Uterus (tissue), 4 donors: ENCODE results near the gene DOLK. TPM values are rescaled to one million over a fixed set of nuclear protein-coding genes. Genes with fewer than 3 reads are reported as not detected.

Source experiments
- DNase-seq, 2 donors: peaks; one replicate each; pipeline ENCODE4 v3.0.0-alpha.2; 2019 to 2020
- H3K27ac ChIP-seq, 2 donors: fragments of 200-600 bp; sonication (generic); 1 replicate in 1 of 2; 2 replicates in 1 of 2; pipeline ENCODE4 v1.5.1; 2016 to 2018
- H3K27me3 ChIP-seq, 2 donors: fragments of 200-600 bp; sonication (generic); one replicate each; pipeline ENCODE4 v1.5.1; 2018 to 2019; ENCODE audit warnings: control low read depth in 1 of 2
- H3K36me3 ChIP-seq, 2 donors: fragments of 200-600 bp; sonication (generic); one replicate each; pipeline ENCODE4 v1.5.1; 2019; ENCODE audit warnings: control low read depth in 1 of 2
- H3K4me1 ChIP-seq, 2 donors: fragments of 200-600 bp; sonication (generic); one replicate each; pipeline ENCODE4 v1.5.1; 2018 to 2019; ENCODE audit warnings: control low read depth in 1 of 2
- H3K4me3 ChIP-seq, 2 donors: fragments of 200-600 bp; sonication (generic); 1 replicate in 1 of 2; 2 replicates in 1 of 2; pipeline ENCODE4 v1.5.1; 2018 to 2019; ENCODE audit warnings: mild to moderate bottlenecking in 1 of 2
- H3K9me3 ChIP-seq, 2 donors: fragments of 200-600 bp; sonication (generic); one replicate each; pipeline ENCODE4 v1.5.1; 2019; ENCODE audit warnings: control low read depth in 1 of 2
- CTCF ChIP-seq, 4 experiments: fragments of 200-600 bp in 2 of 4; fragments of 450-650 bp in 2 of 4; sonication (generic) in 2 of 4; IDR thresholded peaks; one replicate each; pipeline ENCODE4 v1.5.1; 2016 to 2019; ENCODE audit warnings: antibody characterized with exemption in 4 of 4, mild to moderate bottlenecking in 2 of 4, moderate library complexity in 1 of 4
- POLR2A ChIP-seq, 2 donors: fragments of 450-650 bp; IDR thresholded peaks; one replicate each; pipeline ENCODE4 v1.6.1; 2016; ENCODE audit warnings: antibody characterized with exemption in 2 of 2, mild to moderate bottlenecking in 1 of 2, moderate library complexity in 1 of 2
- intact Hi-C: fragments of 100-400 bp; cut with DNase I; formaldehyde crosslinking; loops from one replicate; pipeline ENCODE4 v1.15.1; 2023; ENCODE audit warnings: low total_unique reads
- total RNA-seq, 4 donors: library from RNA; depleted of rRNA in 3 of 4; stranded (reverse); fragments of >200 nt in 3 of 4; gene quantifications; one replicate each; pipeline versions ENCODE4 v1.1.0 to v1.2.4, GENCODE V29; 2014 to 2023
- donor health status: DM: yes; HTN: yes; CAD: no.

Gene DOLK
- total RNA-seq, 4 donors from 2014 or later: 10.0 to 22.3 (median 13.6) TPM

- H3K36me3 ChIP-seq: no peaks in the 10 kb centered on the region
- intact Hi-C loops: no loop called here
- DNase-seq: no peak
- H3K27ac ChIP-seq: no peak overlapping the region
- H3K27me3 ChIP-seq: no peaks in the 10 kb centered on the region
- H3K4me3 ChIP-seq: no peak overlapping the region
- TF ChIP-seq POLR2A (IDR thresholded peaks at IDR 0.05) (no peak), CTCF (IDR thresholded peaks at IDR 0.05) (no peak)
- H3K4me1 ChIP-seq: peaks cover 0 to 9% of the 10 kb centered on the region in 2 donors
- no peaks in the 10 kb centered on the region for H3K9me3 ChIP-seq
Observed at GRCh38 chr9:128929560-128929959, 17.8 kb downstream of the DOLK start.

DNA sequence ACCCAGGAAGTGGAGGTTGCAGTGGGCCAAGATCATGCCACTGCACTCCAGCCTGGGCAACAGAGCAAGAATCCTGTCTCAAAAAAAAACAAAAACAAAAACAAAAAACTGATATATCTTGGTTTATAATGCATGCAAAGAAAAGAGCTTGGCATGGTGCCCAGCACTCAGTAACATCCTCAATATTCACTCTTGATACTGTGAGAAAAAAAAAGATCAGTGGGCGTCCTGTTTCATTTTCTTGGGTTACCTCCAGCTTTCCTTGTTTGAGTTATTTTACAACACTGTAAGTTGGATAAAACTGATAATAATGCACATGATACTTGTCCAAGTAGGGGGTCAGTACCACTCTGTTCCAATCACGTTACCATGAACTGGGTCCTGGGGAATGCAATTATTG lies 18.8 kb downstream of the DOLK start:
- Histone ChIP-seq H3K27me3 (no peaks in the 10 kb centered on the region), H3K4me3 (no peak overlapping the region), H3K27ac (peak overlapping the region in 1 of 2 donors; percentile 34), H3K9me3 (no peaks in the 10 kb centered on the region), H3K36me3 (no peaks in the 10 kb centered on the region), H3K4me1 (peaks cover 0 to 9% of the 10 kb centered on the region in 2 donors)
- intact Hi-C loops: no loop called here
- TF ChIP-seq CTCF (IDR thresholded peaks at IDR 0.05): no peak
- no peak for TF ChIP-seq POLR2A (IDR thresholded peaks at IDR 0.05)
- DNase-seq: no peak

DNA sequence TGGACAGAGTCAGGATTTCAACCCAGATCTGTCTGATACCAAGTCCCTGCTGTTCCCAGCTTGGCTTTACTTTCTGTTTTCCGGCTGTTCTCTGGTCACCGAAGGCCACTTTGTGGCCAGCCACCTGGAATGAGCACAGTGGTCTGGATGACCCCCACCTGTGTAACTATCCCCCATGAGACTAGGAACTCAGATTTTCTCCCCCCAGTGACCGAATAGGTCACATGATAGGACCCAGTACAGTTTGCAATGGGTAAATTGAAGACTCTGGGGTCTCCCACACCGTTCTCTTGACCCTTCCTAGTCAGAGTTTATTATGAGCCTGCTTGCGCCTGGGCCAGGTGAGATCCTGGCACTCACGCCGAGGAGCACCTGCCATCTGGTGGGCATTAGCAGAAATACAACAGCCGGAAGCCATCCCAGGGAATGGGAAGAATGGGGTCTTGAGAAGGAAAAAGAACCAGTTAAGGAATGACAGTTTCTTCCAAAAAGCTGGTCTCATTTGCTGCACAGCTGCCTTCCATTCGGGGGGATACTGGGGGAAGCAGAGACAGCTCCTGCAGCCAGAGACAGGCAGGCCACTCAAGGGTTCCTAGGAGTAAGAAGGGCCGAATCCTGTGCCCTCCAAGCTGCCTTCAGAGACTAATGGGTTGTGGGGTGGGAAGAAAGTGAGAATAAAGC lies 19.5 kb downstream of the DOLK start:
- Histone ChIP-seq H3K4me3 (no peak overlapping the region), H3K27ac (peak overlapping the region in 1 of 2 donors; percentile 34), H3K9me3 (no peaks in the 10 kb centered on the region), H3K4me1 (peaks cover 0 to 9% of the 10 kb centered on the region in 2 donors), H3K36me3 (no peaks in the 10 kb centered on the region), H3K27me3 (no peaks in the 10 kb centered on the region)
- TF ChIP-seq POLR2A (IDR thresholded peaks at IDR 0.05) (no peak), CTCF (IDR thresholded peaks at IDR 0.05) (peak; percentile 89 to 96 (median 95))
- intact Hi-C loops: loop anchor here (2.0 kb wide), 1 partner anchor 65 kb away; no protein-coding TSS in a partner anchor
- DNase-seq: peak; percentile 53 to 60

DNA sequence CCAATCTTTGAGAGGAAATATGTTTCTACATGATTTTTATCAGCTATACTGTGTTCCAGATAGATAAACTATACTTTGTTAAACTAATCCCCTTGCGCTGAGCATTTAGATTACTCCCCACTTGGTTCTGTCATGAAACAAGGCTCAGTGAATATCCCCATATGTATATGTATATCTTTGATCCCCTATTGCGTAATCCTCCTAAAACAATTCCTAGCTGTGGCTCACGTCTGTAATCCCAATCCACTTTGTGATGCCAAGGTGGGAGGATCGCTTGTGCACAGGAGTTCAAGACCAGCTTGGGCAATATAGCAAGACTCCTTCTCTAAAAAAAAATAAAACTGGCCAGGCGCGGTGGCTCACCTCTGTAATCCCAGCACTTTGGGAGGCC lies 23.9 kb downstream of the DOLK start:
- Histone ChIP-seq H3K27me3 (no peaks in the 10 kb centered on the region), H3K36me3 (no peaks in the 10 kb centered on the region), H3K4me1 (peaks cover 12 to 15% of the 10 kb centered on the region in 2 donors), H3K27ac (peak overlapping the region; percentile 91 to 95), H3K4me3 (no peak overlapping the region), H3K9me3 (no peaks in the 10 kb centered on the region)
- intact Hi-C loops: loop anchor here (5.0 kb wide), 1 partner anchor 41 kb away; the partner anchor contains the start of genes KYAT1 and LRRC8A
- TF ChIP-seq CTCF (IDR thresholded peaks at IDR 0.05): no peak
- TF ChIP-seq POLR2A (IDR thresholded peaks at IDR 0.05): no peak
- DNase-seq: no peak
